Left lobe of liver (tissue), 2 donors: Measurements from ENCODE around the gene USF3. TPM values are rescaled to one million over a fixed set of nuclear protein-coding genes. Genes with fewer than 3 reads are reported as not detected.

Experiments
- ATAC-seq: fragments of 200-7000 bp; cut with Tn5 transposase; one replicate; pipeline ENCODE4 v1.9.1; 2020; ENCODE audit warnings: mild to moderate bottlenecking, moderate library complexity
- DNase-seq: peaks from one replicate; pipeline ENCODE4 v3.0.0-alpha.2; 2020; ENCODE audit warnings: low spot score
- total RNA-seq: library from RNA; stranded (reverse); gene quantifications from one replicate; pipeline ENCODE4 v1.2.1, GENCODE V29; 2021
- donor health status: DM: no; HTN: no; CAD: no; lungs with moderate emphysema.
- donor health status: DM: no; HTN: yes; CAD: no.

USF3 gene
- total RNA-seq, 1 donor from 2014 or later, result 17.9 TPM

DNA sequence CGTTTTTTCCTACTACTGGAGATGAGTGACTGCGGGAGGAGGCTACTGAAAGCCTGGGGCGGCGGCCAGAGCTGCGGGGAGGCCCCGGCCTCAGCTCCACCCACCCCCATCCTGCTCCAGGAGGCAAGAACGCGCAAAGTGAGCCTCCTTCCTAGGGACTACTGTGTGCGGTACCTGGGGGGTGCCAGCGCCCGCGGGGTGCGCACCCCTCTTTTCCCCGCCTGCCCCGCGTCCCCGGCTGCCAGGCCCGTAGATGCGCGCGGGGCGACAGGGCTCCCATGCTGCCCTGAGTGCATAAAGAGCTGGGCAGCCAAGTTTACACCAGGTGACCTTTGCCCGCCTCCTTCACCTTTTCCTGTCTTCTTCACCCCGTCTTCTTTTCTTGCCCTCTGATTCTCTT is 2.5 kb upstream of the USF3 start:
- DNase-seq (no peak), ATAC-seq (no peak)

DNA sequence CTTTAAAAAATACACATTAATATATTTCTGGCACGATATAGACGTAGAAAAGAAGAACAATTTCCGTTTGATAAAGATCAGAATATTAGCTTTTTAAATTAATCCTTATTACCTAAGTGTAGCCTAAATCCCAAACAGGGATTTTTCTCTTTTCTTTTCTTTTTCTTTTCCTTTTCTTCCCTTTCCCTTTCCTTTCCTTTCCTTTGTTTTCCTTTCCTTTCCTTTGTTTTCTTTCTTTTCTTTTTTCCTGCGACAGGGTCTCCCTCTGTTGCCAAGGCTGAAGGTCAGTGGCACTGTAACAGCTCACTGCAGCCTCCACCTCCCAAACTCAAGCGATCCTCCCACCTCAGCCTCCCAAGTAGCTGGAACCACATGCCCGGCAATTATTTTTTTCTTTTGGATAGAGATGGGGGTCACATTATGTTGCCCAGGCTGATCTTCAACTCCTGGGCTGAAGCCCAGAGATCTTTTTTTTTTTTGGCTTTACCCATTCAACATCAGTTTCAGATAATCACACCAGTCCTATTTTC is 1.8 kb upstream of the USF3 start:
- no peak for ATAC-seq
- DNase-seq, result no peak

DNA sequence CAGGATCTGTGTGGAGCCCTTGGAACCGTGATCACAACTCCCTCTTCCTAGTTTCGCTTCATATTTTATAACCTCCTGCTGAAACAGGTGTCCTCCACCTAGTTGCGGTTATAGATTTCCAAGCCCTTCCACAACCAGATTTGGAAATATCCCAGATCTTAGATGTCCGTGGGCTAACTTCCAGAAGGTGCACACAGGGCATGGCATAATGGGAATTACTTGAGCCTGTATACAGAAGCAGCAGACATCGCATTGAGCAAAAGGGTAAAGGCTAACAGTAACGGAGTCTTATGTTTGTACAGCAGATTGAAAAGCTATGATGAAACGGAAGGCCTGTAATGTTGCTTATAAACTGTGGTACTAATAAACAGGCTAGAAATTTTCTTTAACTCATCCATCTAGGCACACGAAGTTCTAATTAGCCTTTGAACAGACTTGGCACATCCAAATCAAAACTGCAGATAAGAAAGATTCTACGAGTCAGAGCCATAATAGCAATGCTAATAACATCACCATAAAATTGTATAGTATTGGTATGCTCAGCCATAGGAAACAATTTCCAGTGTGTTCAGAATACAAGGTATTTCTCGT is 1.2 kb upstream of the USF3 start:
- no peak for DNase-seq
- peak; percentile 4 for ATAC-seq

DNA sequence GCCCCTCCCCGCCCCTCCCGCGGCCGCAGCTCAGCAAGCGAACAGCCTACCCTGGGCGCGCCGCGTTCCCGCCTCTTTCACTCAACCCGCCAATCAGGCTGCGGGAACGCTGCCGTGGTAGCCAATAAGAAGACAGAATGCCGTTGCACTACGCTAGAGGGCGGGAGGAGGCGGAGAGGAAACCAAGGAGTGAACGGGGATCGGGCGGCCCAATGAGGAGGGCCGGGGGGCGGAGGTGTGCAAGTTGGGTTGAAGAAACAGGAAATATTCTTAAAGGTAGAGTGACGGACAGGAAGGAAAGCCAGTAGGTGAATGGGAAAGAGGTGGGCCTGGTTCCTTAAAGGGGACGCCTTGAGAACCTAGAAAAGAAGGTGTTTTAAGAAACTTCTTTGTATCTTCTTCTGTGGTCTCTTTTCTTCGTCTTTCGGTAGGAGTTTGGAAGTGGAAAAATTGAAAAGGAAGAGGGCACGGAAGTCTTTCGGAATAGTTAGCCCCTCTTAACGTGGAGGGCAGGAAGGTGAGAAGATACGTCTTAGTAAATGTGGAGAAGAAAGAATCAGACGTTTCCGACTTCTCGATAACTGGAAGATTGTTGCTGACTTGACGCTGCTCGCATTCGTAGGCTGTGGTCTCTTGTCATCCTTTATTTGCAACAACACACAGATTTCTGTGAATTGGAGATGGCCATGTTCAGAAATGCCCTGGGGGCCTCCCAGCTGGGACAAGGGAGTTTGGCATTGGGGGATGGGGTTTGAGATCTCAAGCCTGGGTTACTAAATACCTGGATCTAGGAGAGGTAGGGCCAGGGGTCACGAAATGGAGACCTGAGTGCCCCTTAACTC is 437 bp upstream of the USF3 start:
- peak; percentile 100 for DNase-seq

GRCh38 chr3:113695431-113695785 is 1.0 kb downstream of the USF3 start:
- ATAC-seq (no peak), DNase-seq (no peak)

More for the DNA sequence above, 437 bp upstream of the USF3 start:
- peak; percentile 85 for ATAC-seq

DNA sequence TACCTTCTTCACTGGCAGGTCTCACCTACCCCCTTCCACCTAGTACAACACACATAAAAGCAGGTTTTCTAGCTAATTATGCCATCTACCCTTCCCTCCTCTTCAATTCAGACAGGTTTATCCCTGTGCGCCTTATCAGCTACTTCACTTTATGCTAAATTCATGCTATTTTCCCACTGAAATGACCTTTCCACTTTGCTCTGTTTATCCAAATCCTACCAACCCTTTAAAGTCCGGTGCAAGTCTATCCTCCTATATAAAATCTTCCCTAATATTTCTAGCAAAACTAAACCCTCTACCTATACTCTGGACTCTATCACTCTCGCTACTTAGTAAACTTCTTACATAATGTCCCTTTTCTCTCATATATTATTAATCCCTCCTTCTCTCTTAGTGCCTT is 6.0 kb downstream of the USF3 start:
- peak; percentile 23 for ATAC-seq
- no peak for DNase-seq

DNA sequence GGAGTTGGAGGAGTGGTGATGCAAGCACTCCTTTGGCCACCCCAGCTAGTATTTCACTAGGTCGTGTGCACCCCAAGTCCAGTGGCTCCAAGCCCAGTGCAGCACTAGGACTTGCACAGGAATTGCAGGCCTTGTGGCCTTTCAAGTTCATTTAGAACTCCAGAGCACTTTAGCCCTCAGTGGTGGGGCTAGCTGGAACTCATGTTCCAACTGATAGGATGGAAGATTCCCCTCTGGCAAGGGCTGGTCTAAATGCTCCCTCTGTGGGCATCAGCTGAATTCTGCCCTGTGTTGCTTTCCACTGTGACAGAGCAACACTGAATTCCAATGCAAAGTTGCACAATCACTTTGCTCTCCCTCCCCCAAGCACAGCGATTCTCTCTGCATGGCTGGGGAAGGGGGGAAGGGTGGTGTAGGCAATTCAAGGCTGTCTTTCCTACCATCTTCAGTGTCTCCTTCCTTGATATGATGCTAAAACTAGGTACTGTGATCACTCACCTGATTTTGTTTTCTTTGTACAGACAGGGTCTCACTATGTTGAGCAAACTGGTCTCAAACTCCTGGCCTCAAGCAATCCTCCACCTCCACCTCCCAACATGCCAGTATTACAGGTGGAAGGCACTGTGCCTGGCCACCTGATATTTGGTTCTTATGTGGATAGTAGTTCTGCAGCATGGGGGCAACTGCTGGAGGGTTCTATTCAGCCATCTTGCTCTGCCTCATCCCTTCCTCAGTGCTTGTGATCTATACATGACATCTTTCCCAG is 10.3 kb downstream of the USF3 start:
- ATAC-seq (peak; percentile 88), DNase-seq (peak; percentile 73)

GRCh38 chr3:113685124-113685523 is 11.3 kb downstream of the USF3 start:
- DNase-seq, result no peak
- ATAC-seq, result peak; percentile 65

DNA sequence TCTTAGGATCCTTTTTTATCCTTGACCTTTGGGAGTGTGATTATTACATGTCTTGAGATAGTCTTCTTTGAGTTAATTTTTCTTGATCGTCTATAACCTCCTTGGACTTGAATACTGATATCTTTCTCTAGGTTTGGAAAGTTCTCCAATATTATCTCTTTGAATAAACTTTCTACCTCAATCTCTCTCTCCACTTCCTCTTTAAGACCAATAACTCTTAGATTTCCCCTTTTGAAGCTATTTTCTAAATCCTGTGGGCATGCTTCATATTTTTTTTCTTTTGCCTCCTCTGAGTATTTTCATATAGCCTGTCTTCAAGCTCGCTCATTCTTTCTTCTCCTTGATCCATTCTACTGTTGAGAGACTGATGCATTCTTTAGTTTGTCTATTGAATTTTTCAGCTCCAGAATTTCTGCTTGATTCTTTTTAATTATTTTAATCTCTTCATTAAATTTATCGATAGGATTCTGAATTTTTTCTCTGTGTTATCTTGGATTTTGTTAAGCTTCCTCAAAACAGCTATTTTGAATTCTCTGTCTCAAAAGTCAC is 12.1 kb downstream of the USF3 start:
- DNase-seq (no peak), ATAC-seq (no peak)

DNA sequence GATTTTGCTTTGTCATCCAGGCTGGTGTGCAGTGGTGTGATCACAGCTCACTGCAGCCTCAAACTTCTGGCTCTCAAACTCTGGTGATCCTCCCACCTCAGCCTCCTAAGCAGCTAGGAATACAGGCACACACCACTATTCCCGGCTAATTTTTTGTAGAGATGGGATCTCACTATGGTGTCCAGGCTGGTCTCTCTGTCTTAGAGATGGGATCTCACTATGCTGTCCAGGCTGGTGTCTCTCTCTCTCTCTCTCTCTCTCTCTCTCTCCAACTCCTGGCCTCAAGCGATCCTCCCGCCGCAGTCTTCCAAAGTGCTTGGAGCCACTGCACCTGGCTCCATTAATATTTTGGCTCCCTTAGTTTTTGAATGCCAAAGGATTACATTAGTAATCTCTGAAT is 17.7 kb downstream of the USF3 start:
- DNase-seq (no peak), ATAC-seq (no peak)

- ATAC-seq (no peak), DNase-seq (no peak)
Observed at GRCh38 chr3:113677737-113678136, 18.7 kb downstream of the USF3 start.

GRCh38 chr3:113676261-113676660 is 20.2 kb downstream of the USF3 start:
- ATAC-seq (no peak), DNase-seq (no peak)

- peak; percentile 75 for DNase-seq
- peak; percentile 97 for ATAC-seq
Observed at GRCh38 chr3:113673593-113673992, 22.8 kb downstream of the USF3 start.

DNA sequence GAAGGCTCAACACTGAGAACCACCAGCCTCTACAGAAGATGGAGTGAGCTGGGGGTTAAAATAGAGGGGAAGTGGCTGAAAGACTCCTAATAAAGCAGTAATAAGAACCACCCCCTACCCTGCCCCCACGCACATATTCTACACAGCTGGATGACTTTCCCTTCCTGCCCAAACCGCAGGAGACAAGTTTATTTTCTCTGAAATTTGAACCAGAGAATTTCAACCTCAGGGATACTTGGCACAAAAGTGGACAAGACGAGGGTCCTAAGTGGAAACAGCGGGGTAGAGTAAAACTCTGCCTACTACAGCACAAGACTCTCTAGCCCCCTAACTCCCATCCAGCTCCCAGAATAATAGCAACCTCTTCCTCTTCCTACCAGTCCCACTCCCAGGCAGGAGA is 28.4 kb downstream of the USF3 start:
- no peak for DNase-seq
- no peak for ATAC-seq

GRCh38 chr3:113664523-113665094 is 31.8 kb downstream of the USF3 start:
- DNase-seq (no peak), ATAC-seq (no peak)

DNA sequence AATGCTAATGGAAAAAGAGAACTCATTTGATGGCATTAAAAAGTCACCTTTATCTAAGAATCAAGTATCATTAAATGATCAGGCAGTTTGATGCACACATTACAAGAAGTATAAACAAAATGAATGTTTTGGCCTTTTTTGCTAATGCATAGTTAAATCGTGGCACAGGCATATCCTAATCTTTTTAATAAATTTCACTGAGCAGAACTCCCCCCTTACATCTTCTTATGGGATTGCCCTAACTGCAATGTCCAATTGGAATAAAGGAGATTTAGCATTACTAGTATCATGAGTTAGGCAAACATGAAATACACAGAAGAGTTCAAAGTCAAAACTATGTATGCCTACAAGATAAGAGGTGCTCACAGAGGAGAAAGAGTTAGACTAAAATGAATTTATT is 32.7 kb downstream of the USF3 start:
- DNase-seq (no peak), ATAC-seq (peak; percentile 72)

GRCh38 chr3:113663324-113663750 is 33.1 kb downstream of the USF3 start:
- ATAC-seq (peak; percentile 86), DNase-seq (peak; percentile 50)

- DNase-seq, result no peak
- peak; percentile 57 for ATAC-seq
Observed at GRCh38 chr3:113662824-113663223, 33.6 kb downstream of the USF3 start.

GRCh38 chr3:113660896-113661295 is 35.5 kb downstream of the USF3 start:
- DNase-seq, result peak; percentile 57
- ATAC-seq, result peak; percentile 34

DNA sequence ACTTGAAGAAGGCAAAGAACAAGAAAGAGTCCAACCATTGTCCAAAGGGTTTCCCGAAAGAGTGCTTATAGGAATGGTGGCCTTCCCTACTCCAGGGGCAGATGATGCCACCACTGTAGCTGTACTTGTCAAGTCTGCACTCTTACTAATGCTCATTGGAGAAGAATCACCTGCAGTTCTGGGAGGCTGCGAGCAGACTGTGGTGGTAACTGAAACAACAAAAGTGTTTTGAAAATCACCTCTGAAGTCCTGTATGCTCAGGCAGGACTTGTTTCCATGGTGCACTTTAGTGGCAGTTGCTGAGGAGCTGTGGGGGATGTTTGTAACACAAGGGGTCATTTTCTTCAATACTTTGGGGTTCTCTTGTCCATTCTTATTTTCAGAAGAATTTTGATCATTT is 36.0 kb downstream of the USF3 start:
- DNase-seq (no peak), ATAC-seq (no peak)

- DNase-seq (no peak), ATAC-seq (no peak)
Observed at GRCh38 chr3:113659996-113660395, 36.4 kb downstream of the USF3 start.
